GM18520 (cell line): ENCODE data around the gene GOLPH3.
"Not testable (repeated sequence)": the region's sequence is repeated elsewhere in the genome, so short reads cannot be mapped to it uniquely, and the experiment has no call there.

ENCODE experiments used
- ATAC-seq: cut with Tn5 transposase; IDR thresholded peaks from one replicate; pipeline ENCODE4 v1.9.1; 2021; ENCODE audit not compliant: unreplicated experiment

Gene GOLPH3

DNA sequence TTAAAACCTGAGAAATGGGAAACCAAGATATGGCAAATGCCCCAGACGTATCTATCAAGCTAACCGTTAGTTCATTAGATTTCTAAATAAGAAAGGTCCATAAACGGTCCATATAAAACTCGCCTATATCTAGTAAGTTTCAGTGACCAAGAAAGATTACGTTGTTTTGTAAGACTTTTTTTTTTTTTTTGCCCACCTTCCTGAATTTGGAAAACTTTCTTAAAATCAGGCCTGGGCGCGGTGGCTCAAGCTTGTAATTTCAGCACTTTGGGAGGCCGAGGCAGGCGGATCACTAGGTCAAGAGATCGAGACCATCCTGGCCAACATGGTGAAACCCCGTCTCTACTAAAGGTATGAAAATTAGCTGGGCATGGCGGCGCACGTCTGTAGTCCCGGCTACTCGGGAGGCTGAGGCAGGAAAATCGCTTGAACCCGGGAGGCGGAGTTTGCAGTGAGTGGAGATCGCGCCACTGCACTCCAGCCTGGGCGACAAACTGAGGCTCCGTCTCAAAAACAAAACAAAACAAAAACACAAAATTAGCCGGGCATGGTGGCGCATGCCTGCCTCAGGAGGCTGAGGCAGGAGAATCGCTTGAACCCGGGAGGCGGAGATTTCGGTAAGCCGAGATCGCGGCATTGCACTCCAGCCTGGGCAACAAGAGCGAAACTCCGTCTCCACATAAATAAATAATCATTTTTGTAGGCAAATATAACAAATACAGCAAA is 1.8 kb downstream of the GOLPH3 start:
- not testable (repeated sequence) for ATAC-seq

DNA sequence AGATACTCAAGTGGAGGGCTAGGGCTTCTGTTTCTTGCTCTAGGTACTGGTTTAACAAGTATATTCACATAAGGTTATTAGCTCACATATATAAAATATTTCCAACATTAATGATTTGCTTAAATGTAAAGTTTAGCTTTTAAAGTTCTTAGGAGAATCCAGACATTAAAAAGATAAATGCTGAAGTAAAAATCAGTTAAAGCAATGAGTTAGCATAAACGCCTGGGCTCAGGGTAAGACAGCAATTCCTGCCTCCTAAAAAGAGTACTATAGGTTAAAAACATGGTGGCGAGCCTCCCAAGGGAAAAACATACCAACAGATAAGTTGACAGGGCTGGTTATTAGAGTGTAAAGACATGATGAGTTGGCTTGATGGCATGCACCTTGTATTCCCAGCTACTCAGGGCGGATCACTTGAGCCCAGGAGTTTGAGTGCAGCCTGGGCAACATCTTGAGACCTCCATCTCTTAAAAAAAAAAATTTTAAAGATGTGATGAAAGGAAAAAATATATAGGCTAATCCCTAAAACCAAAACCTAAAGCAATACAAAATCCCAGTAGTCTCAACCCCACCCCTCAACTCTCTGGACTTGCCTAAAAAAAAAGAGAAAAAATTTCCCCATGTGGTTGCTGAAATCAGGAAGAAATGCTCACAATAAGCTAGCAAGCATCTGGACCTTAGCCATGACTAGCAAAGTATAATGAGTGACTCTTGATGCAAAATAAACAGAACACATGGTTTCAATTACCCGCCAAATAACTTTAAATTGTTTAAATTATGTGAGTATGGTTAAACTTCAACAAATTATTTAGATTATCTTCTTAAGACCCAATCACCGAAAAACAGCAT is 3.6 kb downstream of the GOLPH3 start:
- ATAC-seq: no peak

DNA sequence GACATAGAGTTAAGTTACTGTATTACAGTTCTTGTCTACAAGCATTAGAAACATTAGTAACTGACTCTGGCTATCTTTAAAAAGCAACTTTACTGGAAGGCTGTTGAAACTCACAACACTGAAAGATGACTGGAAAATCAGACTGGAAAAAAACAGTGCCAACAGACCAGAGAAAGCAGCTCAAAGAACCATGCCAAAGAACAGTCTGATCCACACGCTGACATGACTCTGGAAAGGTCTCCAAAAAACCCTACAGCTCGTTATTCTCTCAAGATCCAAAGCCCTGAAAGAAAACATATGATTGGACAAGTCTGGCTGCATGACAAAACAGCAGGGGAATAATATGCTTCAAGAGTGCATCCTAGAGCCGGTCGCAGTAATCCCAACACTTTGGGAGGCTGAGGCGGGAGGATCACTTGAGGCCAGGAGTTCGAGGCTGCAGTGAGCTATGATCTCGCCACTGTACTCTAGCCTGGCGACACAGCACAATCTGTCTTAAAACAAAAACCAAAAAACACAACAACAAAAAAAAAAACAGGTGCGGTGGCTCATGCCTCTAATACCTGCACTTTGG is 5.6 kb downstream of the GOLPH3 start:
- no peak for ATAC-seq

GRCh38 chr5:32165597-32165996 is 8.5 kb downstream of the GOLPH3 start:
- no peak for ATAC-seq

DNA sequence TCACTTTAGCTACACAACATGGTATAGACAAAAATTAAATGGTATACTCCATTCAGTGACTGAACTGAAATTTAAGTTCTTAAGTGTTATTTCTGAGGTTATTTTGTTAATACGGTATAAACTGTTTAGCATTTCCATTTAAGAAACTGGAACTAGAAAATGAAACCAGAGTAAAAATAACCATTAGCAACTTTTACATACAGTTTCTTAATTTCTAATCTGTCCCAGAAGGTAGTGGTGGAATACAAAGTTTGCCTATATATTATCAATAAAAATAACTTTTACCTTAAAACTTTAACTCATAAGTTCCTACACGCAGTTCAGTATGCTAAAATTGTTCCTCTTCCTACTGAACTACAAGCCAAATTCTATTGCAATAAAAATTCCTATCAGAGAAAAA is 10.3 kb downstream of the GOLPH3 start:
- no peak for ATAC-seq

DNA sequence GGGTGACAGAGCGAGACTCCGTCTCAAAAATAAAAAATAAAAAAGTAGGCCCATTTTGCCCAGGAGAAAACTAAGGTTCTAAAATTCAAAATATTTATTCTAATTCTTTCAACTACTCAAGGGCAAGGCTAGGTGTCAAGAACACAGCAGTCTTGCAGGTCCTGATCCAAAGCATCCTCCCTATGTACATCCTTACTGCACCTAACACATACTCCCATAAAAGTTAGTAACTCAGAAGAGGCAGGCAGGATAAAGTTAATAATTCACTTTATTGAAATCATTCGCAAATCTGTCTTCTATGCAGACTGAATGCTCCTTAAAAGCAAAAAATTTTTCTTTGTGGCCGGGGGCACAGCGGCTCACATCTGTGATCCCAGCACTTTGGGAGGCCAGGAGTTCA is 11.1 kb downstream of the GOLPH3 start:
- ATAC-seq: no peak

- ATAC-seq: no peak
Observed at GRCh38 chr5:32160228-32160627, 13.9 kb downstream of the GOLPH3 start.

- no peak for ATAC-seq
Observed at GRCh38 chr5:32159328-32160072, 14.6 kb downstream of the GOLPH3 start.

GRCh38 chr5:32158679-32158975 is 15.5 kb downstream of the GOLPH3 start:
- no peak for ATAC-seq

DNA sequence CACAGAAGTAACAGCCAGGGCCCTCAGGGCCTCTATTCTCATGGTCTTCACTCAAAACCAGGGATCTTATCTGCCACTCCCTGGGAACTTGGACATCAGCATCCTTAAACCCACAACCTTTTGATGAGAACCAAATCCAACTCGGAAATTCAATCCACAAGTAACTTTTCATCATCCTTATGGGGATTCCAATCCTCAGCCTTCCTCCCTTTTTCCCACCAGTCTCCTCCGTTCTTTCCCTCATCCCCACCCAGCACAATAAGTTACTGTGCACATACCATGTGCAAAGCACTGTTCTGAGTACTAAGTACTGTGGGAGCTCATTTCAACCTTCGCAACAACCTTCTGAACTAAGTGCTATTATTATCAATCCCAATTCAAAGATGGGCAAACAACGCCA is 17.0 kb downstream of the GOLPH3 start:
- no peak for ATAC-seq

GRCh38 chr5:32156635-32157034 is 17.5 kb downstream of the GOLPH3 start:
- no peak for ATAC-seq

GRCh38 chr5:32155211-32155610 is 18.9 kb downstream of the GOLPH3 start:
- no peak for ATAC-seq

GRCh38 chr5:32153723-32154122 is 20.4 kb downstream of the GOLPH3 start:
- no peak for ATAC-seq

DNA sequence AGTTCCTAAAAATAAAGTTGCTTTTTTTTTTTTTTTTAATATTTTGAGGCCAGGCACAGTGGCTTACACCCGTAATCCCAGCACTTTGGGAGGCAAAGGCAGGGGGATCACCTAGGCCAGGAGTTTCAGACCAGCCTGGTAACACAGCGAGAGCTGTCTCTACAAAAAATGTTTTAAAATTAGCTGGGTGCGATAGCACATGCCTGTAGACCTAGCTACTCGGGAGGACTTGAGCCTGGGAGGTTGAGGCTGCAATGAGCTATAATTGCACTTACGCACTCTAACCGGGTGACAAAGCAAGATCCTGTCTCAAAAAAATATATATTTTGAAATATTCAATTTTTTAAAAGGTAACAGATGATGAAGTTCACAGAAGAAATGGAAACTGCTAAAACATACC is 22.9 kb downstream of the GOLPH3 start:
- no peak for ATAC-seq

DNA sequence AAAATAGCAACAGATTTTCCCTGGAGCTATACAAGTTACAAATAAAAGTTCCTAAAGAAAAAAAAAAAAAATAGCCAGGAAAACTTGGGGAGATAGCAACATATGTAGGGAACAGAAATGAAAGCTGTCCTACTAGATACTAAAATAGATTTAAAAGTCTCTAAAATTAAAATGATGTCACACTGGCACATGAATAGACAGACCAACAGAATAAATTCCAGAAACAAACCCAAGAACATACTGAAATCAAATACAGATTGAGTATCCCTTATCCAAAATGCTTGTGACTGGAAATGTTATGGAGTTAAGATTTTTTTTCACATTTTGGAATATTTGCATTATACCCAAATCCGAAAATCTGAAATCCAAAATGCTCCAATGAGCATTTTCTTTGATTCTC is 23.8 kb downstream of the GOLPH3 start:
- ATAC-seq: no peak

DNA sequence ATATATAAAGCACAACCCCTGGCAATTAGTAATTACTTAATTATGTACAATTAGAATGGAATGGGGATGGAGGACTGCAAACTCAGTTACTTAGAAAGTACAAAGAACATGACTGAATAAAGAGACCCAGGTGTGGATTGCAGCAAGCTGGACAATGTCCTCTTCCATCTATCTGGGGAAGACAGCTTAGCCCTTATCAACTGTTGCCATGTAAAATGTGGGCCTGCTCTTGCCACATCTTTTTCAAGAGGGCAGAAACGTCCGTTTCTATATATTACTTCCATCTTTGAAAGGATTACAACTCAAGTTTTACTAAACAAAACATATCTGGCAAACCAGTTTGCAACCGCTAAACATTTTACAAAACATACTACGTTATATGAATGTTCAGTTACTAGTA is 26.2 kb downstream of the GOLPH3 start:
- no peak for ATAC-seq

DNA sequence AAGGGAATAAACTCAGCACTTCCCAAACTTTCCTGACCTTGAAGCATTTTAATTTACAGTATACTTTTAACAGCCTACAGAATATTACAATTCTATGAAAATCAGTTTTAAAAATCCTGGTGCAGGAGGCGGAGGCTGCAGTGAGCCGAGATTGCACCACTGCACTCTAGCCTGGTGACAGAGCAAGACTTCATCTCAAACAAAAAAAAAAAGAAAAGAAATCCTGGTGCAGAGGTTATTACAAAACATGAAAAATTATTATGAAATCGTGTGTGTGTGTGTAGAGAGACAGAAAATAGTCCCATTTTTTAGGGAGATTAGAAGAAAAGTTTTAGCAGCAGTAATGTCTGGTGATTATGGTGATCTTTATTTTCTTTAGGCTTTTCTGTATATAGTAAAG is 26.9 kb downstream of the GOLPH3 start:
- no peak for ATAC-seq

GRCh38 chr5:32145378-32145777 is 28.7 kb downstream of the GOLPH3 start:
- no peak for ATAC-seq

- no peak for ATAC-seq
Observed at GRCh38 chr5:32144378-32145207, 29.5 kb downstream of the GOLPH3 start.

GRCh38 chr5:32143617-32144377 is 30.3 kb downstream of the GOLPH3 start:
- ATAC-seq: no peak
